Middle frontal gyrus (tissue), 1 donor: ENCODE data around the gene HLA-DQA1.
"Not testable (repeated sequence)": the region's sequence is repeated elsewhere in the genome, so short reads cannot be mapped to it uniquely, and the experiment has no call there.

Experiments used
- DNase-seq: peaks from one replicate; pipeline ENCODE4 v3.0.0-alpha.2; 2015; ENCODE audit warnings: low spot score; ENCODE audit errors: extremely low spot score

Gene HLA-DQA1

DNA sequence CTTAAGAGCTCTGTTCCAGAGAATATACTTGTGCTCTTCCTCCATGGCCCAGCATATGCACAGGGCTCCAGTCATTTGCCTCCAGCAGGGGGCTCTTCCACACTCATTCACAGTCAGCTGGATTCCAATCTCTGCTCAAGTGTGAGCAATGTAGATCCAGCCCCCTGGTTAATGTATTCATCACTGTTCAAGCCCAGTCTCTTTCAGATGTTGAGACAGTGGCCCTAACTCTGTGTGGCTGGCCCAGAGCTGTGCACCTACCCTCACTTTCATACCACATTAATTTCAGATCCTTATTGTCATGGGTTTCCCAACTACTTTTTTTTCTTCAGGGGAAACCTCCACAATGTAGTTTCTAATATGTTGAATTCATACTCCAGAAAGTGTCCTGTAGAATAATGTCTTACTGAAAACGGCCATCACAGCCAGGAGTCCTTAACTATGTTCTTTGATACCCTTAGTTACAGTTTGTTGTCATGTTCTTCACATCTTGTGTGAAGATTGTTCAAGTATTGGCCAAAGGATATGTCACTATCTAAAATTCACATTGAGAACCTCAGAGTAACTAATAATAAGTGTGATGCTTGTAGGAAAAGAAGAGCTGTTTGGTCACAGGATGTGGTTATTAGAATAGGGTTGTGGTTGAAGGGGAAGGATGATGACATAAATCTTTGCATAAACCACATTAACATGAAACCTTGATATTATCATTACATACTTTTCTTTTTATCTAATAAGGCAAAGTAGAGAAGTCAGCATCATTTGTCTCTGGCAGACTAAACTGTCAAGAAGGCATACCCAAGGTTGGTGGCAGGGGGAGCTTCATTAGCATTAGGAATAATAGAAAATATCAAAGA is 14.4 kb upstream of the HLA-DQA1 start:
- DNase-seq: no peak

DNA sequence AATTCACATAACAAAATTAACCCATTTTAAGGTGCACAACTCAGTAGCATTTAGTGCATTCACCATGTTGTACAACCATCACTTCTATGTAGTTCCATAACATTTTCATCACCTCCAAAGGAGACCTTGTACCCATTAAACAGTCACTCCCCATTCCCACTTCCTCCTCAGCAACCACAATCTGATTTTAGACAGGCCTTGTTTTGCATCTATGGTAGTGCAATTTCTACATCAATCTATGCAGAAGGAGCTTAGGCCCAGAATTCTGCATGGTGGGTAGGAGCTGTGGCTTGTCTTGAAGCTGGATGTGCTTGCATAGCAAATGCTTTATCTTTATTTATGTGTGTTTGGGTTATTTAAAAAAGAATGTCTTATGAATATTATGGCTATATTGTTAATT is 13.5 kb upstream of the HLA-DQA1 start:
- DNase-seq: no peak

DNA sequence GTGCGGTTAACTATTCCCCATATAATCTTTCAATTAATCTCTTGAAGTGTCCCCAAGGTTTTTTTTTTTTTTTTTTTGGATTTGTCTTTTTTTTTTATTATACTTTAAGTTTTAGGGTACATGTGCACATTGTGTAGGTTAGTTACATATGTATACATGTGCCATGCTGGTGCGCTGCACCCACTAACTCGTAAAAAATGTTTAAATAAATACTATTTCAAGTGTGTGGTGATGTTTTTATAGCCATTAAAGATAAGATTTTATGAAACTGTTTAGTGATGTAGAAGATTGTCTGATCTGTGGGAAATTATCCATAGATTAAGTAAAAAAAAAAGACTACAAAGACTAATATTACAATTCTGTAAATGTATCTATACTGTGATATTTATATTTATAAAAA is 12.6 kb upstream of the HLA-DQA1 start:
- no peak for DNase-seq

DNA sequence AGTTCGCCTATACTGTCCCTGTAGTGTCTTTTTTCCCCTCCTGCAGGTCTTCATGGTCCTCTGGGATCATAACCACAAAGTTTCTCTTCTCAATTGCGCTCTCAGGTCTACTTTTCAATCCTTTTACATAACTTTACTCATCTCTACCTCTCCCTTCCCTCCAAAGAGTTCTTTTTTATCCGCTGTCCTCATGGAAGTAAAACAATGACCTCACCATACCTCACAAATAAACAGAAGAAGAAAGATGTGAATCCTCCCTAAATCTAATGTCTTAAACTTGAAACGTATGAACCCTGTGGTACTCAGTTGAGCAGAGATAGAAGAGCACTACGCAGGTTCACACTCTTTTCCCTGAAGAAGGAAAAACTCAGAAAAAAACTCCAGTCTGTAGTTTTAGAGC is 12.1 kb upstream of the HLA-DQA1 start:
- DNase-seq: no peak

DNA sequence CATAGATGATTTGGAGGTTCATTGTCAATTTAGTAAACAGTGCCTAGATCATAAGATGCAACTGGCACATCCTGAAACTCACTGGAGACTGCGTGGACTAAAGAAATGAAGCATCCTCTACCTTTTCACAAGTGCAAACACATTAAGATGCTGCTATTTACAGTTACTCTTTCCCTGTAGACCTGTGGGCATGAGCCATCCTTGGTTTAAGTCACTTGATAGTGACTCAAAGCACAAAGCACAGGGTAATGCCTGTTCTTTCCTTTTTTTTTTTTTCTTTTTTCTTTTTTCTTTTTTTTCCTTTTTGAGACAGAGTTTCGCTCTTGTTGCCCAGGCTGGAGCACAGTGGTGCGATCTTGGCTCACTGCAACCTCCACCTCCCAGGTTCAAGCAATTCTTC is 10.0 kb upstream of the HLA-DQA1 start:
- no peak for DNase-seq

DNA sequence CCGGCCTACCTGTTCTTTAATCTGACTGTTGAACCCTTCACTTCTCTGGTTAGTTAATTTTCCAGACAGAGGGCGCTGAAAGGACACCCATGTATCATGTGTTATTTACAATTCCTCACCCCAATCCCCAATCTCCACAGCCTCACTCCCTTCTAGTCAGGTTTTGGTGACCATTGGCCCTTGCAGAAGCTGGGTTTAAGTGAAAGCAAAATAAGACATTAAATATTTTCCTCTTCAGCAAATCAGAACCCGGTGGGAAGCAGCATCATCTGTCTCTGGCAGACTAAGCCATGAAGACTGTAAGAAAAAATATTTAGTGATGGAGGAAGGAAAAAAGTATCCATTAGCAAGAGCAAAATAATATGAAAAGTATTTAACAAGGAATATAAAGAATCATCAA is 9.4 kb upstream of the HLA-DQA1 start:
- DNase-seq: no peak

DNA sequence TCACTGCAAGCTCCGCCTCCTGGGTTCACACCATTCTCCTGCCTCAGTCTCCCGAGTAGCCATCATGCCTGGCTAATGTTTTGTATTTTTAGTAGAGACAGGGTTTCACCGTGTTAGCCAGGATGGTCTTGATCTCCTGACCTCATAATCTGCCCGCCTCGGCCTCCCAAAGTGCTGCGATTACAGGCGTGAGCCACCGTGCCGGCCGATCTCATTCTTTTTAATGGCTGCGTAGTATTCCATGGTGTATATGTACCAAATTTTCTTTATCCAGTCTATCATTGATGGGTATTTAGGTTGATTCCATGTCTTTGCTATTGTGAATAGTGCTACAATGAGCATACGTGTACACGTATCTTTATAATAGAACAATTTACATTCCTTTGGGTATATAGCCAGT is 7.4 kb upstream of the HLA-DQA1 start:
- DNase-seq: not testable (repeated sequence)

DNA sequence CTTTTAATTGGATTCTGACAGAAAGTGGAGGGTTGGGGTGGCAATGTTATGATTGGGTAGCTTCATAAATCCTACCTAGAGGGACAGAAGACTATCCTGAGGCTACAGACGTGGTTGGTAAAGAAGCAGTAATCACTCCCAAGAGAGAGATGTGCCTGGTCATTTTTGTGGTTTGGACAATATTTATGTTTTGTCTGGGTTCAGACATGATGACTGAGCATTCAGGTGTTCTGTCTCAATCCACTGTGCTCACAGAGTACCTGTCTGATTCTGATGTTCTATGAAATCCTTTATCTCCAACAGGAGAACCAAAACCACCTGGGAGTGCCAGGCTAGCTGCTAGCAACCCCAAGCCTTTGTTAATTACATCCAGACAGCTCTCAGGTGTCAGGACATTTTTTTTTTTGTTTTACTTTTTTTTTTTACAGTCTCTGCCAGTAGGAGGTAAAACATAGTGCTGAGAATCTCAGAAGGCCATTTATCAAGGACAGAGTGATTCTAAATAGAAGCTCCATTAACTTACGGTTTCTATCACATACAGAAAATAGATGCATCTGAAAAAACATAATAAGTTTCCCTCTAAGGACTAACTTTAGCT is 1.6 kb upstream of the HLA-DQA1 start:
- no peak for DNase-seq

DNA sequence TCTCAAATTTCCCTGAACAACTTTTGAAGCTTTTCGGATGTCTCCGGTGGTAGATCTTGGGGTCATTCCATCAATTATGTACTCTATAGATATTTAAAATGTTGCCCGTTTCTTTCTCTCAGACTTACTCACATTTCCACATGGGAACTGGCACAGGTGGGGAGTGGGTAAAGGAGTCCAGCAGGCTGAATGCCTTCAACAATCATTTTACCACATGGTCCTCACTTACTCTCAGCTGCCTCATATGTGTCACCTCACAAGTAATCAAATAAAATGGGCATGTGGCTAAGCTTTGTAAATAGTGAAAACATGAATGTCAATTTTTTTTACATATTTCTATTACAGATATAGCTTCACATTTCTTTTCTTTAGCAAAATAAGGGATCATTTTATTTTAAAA is 677 bp downstream of the HLA-DQA1 start:
- no peak for DNase-seq

DNA sequence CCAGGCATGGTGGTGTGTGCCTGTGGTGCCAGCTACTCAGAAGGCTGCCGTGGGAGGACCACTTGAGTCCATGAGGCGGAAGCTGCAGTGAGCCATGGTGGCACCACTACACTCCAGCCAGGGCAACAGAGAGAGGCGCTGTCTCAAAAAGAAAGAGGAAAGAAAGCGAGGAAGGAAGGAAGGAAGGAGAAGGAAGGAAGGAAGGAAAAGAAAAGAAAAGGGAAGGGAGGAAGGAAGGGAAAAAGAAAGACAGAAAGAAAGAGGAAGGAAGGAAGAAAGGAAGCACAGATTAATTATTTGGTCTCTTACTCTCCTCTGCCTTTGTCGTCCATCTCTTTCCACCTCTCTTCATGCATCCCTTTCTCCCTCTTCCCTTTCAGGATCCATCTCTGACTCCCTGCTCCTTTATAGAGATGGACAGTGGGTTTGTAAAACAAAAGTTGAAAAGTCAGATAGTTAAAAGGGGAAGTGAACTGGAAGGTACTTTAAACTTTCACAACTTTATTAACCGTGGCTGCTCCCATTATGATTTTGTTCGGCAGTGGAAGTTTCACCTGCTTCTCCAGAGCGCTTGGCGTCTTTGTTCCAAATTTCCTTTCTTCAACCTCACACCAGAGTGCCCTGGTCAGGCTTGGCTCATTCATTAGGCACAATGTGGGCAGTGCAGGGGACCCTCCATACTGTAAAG is 1.5 kb downstream of the HLA-DQA1 start:
- no peak for DNase-seq

DNA sequence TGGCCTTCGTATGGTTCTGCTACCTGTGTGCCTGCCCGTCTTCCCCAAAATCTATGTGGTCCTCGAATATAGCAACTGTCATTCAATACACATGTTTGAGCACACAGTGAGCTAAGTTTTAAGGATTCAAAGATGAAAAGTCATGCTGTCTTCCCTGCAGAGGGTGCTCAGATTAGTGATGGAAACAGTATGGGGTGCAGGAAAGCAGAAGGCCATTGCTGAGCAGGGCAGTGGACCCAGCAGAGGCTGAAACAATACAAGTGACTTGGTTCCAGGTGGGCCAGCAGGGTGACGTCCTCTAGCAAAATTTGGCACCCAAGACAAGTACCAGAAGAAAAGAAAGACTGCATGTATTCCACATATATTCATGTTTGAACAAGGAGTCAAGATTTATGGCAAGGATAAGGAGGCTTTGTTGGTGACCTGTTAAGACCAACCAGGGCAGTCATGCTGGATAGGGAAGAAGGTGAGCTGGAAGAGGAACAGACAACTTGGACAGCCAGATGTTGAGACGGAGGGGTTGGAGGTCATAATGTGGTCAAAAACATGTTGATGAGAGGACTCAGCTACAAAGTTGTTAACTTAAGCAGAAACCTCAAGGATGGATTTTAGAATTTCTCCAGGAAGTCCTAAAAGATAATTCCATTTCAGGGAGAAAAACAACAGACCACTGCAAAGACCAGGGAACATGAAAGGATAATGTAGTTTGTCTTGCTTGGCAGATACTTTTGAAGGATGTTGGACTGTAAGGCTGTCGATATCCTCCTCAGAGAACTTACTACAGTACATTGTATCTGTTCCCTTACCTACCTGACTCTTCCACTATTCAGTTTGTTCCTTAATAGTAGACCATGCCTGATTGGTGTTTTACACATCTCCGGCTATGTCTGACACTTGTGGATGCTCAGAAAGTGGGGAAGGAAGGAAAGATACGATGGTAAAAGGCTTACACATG is 2.5 kb downstream of the HLA-DQA1 start:
- no peak for DNase-seq

DNA sequence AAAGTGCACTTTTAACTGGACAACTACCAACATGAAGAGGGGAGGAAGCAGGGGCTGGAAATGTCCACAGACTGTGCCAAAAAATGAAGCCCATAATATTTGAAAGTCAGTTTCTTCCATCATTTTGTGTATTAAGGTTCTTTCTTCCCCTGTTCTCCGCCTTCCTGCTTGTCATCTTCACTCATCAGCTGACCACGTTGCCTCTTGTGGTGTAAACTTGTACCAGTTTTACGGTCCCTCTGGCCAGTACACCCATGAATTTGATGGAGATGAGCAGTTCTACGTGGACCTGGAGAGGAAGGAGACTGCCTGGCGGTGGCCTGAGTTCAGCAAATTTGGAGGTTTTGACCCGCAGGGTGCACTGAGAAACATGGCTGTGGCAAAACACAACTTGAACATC is 3.9 kb downstream of the HLA-DQA1 start:
- DNase-seq: no peak

DNA sequence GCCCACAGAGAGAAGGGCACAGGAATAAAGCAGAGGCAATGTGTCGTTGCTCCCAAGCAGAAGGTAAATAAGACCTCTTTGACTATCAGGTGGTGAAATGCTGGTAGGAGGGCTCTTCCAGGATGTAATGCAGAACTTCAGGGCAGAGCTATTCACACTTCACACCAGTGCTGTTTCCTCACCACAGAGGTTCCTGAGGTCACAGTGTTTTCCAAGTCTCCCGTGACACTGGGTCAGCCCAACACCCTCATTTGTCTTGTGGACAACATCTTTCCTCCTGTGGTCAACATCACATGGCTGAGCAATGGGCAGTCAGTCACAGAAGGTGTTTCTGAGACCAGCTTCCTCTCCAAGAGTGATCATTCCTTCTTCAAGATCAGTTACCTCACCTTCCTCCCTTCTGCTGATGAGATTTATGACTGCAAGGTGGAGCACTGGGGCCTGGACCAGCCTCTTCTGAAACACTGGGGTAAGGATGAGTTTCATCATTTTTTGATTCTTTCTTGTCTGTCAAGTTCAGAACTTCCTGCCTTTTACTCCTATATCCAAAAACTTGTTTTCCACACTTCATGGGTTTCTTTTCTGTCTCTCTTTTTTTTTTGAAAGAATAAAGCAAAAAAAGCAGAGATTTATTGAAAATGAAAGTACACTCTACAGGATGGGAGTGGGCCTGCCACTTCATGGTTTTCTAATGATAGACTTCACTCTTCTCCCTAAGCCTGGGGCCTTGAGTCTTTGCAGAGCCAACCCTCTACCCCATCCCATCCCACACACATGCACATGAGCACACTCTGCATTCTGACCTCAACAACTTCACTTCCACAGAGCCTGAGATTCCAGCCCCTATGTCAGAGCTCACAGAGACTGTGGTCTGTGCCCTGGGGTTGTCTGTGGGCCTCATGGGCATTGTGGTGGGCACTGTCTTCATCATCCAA is 4.8 kb downstream of the HLA-DQA1 start:
- not testable (repeated sequence) for DNase-seq

DNA sequence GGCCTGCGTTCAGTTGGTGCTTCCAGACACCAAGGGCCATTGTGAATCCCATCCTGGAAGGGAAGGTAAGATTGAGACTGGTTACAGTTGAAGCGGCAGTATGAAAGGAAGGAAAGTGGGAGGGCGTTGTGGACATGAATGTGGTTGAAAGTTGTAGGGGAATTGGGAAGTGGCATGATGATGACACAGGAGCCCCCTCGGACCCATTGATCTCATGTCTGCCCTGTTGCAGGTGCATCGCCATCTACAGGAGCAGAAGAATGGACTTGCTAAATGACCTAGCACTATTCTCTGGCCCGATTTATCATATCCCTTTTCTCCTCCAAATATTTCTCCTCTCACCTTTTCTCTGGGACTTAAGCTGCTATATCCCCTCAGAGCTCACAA is 5.5 kb downstream of the HLA-DQA1 start:
- no peak for DNase-seq

DNA sequence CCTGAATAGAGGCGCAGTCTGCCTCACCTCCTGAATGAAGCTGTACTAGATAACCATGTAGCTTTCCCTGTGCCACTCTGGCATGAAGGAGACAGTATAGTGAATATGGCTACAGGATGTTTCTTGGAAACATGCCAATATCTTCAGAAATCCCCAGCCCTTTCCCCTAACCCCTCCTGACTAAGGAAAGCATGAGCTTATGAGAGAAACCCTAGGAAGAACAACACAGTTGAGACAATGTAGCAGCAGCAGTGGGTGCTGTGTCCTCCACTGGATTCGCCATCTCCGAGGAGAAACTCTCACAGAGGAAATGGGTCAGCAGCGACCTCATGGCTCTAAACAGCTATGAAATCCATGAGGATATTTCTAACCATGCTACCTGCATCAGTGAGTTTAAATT is 6.7 kb downstream of the HLA-DQA1 start:
- no peak for DNase-seq

DNA sequence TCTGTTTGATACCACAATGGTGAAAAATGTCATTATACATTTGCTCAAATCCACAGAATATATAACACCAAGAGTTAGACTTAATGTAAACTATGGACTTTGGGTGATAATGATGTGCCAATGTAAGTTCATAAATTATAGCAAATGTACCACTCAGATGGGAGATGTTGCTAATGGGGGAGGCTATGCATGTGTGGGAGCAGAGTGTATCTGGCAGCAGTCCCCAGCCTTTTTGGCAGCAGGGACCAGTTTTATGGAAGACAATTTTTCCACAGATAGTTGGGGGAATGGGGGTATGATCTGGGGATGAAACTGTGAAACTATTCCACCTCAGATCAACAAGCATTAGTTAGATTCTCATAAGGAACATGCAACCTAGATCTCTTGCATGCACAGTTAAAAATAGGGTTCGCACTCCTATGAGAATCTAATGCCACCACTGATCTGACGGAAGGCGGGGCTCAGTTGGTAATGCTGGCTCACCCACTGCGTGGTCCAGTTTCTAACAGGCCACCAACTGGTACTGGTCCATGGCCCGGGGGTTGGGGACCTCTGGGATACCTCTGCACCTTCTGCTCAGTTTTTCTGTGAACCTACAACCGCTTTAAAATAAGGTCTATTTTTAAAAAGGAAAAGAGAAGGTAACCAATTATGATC is 8.0 kb downstream of the HLA-DQA1 start:
- no peak for DNase-seq

DNA sequence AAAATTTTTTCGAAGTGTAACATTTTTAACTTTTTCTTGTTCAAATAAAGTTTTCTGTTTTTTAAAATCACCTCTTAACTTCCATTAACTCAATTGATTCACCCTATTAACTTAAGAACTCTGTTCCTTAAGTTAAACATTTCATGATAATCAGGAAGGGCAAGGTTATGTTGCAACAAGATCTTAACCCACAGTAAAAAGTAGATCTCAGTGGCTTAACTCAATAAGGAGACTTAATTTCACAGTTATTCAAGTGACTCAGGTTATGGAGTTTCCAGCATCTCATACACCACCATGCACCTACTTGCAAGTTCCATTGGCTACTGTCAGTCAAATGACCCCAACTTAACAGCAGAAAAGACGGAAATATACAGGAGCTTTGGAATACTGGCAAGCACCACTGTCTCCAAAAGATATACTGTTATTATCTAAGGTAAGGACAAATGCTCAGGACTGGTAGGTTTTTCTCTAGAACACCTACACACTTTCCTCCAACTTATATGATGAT is 18.1 kb downstream of the HLA-DQA1 start:
- no peak for DNase-seq

DNA sequence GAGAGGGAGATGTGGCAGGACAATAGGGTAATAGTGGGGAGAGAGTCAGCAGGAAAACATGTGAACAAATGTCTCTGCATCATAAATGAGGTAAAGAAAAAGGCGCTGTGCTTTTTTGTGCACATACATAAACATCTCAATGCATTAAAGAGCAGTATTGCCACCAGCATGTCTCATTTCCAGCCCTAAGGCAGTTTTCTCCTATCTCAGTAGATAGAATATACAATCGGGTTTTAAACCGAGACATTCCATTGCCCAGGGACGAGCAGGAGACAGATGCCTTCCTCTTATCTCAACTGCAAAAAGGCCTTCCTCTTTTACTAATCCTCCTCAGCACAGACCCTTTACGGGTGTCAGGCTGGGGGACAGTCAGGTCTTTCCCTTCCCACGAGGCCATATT is 20.1 kb downstream of the HLA-DQA1 start:
- DNase-seq: not testable (repeated sequence)

DNA sequence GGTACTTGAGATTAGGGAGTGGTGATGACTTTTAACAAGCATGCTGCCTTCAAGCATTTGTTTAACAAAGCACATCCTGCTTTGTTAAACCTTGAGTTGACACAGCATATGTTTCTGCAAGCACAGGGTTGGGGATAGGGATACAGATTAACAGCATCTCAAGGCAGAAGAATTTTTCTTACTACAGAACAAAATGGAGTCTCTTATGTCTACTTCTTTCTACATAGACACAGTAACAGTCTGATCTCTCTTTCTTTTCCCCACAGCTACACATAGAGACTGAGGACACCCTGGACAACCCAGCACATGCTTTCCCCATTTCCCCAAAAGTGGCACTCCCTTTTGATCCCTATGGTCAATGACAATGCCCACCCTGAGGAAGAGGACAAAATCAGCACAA is 20.6 kb downstream of the HLA-DQA1 start:
- not testable (repeated sequence) for DNase-seq
